Caki2 (cell line): ENCODE measurements around the gene DCLRE1C. TPM values are rescaled to one million over a fixed set of nuclear protein-coding genes. Genes with fewer than 3 reads are reported as not detected.
A peak's percentile ranks its signal among the peaks of the same experiment; 100 is the strongest.
"Not testable (repeated sequence)": the region's sequence is repeated elsewhere in the genome, so short reads cannot be mapped to it uniquely, and the experiment has no call there.

ENCODE experiments used
- DNase-seq: peaks from one replicate; pipeline ENCODE4 v3.0.0-alpha.2; 2015; ENCODE audit warnings: low read depth
- in situ Hi-C: cut with HindIII; loops from 2 replicates; pipeline ENCODE4 v1.10.0; 2016; ENCODE audit warnings: low sequenced_read_pairs, low pct_unique_long_range_greater_than_20kb, mixed read lengths
- total RNA-seq: library from RNA; depleted of rRNA; stranded (reverse); fragments of >200 nt; shearing (Covaris generic); gene quantifications from 2 replicates; pipeline ENCODE4 v1.2.3, GENCODE V29; 2014; ENCODE audit warnings: low replicate concordance

DCLRE1C gene
- total RNA-seq, 1 experiment from 2014 or later, result 9.5 TPM

DNA sequence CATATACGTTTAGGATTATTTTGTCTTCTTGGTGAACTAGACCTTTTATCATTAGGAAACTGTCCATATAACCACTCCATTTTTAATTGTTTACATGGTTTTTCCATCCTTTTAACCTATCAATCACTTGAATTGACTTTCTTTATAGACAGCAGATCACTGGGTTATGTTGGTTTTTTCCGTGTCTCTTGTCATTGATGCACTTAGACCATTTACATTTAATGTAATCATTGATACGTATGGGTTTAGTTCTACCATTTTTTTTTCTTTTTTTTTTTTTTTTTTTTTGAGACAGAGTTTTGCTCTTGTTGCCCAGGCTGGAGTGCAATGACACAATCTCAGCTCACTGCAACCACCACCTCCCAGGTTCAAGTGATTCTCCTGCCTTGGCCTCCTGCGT, 46.3 kb downstream of the DCLRE1C start:
- in situ Hi-C loops, result not testable (repeated sequence)

GRCh38 chr10:14906765-14907164, 47.1 kb downstream of the DCLRE1C start:
- DNase-seq, result no peak
- in situ Hi-C loops, result no loop called here

More for the DNA sequence above, 46.3 kb downstream of the DCLRE1C start:
- not testable (repeated sequence) for DNase-seq

GRCh38 chr10:14905890-14906289, 48.0 kb downstream of the DCLRE1C start:
- DNase-seq, result no peak
- in situ Hi-C loops, result no loop called here

DNA sequence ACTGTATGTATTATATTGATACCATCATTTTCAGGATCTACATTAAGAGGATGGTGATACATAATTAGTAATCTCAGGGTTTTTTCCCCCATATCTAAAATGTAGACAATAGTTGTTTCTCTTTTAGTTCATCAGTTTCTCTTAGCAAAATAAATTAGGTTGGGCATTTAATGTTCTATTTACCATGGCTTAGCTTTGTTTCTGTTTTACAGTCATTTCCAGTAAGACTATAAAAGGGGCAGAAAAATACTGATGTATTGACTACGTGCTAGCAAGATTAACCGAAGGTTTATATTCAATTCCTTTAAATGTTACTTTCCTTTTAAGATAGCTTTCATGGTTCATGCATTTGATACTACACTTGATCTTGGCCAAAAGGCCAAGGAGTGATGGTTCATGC, 49.0 kb downstream of the DCLRE1C start:
- in situ Hi-C loops, result no loop called here
- DNase-seq, result no peak

DNA sequence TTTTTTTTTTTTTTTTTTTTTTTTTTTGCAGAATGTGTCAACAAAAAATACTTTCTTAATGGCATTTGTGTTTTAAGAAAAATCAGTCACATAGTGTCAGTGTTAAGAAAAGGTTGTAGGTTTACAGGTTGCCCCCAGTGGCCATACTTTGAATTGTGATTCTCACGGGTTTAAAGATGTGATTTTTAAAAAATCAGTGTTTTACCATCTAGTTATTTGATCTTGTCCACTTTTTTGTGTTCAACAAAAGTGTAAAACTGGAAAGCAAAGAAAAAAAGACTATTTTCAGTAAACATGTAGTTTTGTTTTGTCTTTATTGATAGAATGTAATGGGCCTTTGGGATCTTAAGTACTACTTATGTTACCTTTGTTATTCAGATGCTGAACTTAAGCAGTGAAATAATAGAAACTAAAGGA, 49.6 kb downstream of the DCLRE1C start:
- in situ Hi-C loops, result no loop called here
- DNase-seq, result no peak

GRCh38 chr10:14891151-14891550, 62.7 kb downstream of the DCLRE1C start:
- no peak for DNase-seq
- in situ Hi-C loops, result no loop called here

DNA sequence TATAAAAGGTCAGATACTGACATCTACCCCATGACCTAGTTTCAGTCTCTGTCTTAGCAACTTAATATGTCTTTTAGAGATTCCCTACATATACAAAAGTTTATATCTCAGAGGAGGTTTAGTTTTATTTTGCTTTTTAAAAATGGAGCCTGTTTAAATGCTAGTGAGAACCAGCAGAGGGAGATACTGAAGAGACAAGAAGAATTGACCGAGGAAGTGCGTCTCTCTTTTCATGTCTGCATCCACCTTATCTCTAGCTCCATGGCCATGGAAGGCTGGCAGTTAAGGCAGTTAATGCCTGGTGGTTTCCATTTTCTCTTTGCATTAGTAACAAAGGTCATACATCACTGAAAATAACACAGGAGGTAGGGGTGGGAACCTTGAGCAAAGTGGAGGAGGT, 64.6 kb downstream of the DCLRE1C start:
- in situ Hi-C loops, result no loop called here
- no peak for DNase-seq

DNA sequence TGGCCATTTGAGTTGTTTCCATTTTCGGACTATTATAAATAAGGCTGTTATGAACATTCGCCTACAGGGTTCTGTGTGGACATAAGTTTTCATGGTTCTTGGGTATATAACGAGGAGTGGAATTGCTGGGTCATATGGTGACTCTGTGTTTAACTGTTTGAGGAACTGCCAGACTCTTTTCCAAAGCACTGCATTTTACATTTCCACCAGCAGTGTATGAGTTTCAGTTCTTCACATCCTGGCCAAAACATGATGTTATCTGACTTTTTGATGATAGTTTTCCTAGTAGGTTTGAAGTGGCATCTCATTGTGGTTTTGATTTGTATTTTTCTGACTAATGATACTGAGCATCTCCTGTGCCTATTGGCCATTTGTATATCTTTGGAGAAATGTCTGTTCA, 69.8 kb downstream of the DCLRE1C start:
- in situ Hi-C loops, result no loop called here

DNA sequence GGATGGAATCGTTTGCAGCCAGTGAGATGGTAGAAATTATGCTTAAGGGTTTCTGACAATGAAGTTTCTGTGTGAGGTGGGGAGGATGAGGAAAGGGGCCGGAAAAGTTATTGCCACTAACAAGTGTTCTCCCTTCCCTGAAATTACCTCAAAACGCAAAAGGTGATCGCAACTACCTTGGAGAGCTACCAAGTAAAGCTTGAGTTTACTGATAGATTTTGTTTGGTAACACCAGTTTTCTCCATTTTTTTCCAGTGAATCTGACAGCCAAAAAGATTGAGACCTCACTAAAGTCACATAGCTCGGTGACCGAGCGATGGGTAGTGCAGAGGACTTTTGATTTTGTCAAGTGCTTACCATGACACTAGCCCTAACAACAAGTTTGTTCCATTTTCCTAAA, 73.7 kb downstream of the DCLRE1C start:
- in situ Hi-C loops, result no loop called here
- peak; percentile 5 for DNase-seq

More for the DNA sequence above, 69.8 kb downstream of the DCLRE1C start:
- no peak for DNase-seq

DNA sequence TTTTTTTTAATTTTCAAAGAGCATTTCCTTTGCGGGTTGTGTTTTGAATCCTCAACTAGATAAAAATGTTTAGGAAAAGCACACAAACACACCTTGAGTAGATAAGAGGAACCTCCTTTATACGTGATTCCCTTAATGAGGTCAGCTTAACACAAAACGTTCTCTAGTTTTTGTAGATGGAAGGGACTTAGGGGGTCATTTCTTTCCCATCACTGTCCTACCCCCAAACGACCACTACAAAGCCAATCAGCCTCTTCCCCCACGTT, 74.0 kb downstream of the DCLRE1C start:
- in situ Hi-C loops, result no loop called here
- DNase-seq, result no peak

- in situ Hi-C loops, result no loop called here
- peak; percentile 25 for DNase-seq
Observed at GRCh38 chr10:14879124-14879927, 74.6 kb downstream of the DCLRE1C start.

DNA sequence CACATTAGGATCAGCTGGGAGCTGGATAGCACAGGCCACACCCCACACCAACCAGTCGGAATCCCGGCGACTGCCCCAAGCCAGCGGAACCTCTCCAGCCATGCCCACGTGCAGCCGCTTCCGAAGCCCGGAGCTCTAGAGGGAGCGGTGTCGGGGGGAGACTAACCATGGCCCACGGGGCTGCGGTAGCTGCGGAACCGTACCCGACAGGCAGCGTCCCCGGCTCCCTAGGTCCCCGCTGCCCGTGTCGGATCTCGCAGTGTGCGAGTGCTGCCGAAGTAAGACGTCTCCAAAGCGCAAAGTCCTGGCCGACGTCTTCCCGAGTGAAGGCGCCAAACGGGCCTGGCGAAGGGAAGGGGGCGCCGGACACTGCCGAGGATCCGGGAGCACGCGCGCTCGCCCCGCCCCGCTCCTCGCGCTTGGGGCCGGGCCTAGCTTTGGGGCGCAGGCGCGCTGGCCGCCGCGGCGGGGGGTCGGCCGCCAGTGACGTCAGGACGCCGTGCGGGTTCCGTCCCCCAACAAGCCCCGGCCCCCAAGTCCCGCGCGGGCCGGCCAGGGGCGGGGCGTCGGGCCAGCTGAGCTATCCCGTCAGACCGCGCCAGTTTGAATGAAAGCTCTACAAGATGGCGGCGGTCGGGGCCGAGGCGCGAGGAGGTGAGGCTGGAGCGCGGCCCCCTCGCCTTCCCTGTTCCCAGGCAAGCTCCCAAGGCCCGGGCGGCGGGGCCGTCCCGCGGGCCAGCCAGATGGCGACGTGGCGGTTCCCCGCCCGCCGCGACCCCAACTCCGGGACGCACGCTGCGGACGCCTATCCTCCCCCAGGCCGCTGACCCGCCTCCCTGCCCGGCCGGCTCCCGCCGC, 75.4 kb downstream of the DCLRE1C start, which contains the start of gene SUV39H2:
Gene SUV39H2, plus strand, starts transcription at position 601 of the 858 bp plus-strand sequence. Its CDS starts 23 bp downstream, at position 624.
- DNase-seq, result peak; percentile 97
- in situ Hi-C loops, result no loop called here

DNA sequence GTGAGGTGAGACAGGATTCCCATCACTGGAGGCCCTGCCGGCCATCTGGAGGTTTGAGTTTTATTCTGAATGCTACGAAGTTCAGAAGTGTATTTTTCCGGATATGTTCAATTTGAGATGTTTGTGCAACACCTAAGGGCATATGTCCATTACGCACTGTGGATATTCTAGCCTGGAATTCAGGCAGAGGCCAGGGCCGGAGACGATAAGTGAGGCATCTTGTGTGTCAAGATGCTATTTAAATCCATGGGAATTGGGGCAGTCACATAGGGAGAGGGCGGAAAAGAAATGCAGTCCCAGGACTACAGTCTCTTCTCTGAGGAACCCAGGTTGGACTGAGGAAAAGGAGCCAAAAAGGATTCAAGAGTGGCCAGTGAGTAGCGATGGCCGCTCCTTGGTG, 77.1 kb downstream of the DCLRE1C start:
- DNase-seq, result no peak
- in situ Hi-C loops, result no loop called here

GRCh38 chr10:14875941-14876340, 78.0 kb downstream of the DCLRE1C start:
- in situ Hi-C loops, result no loop called here
- DNase-seq, result no peak

DNA sequence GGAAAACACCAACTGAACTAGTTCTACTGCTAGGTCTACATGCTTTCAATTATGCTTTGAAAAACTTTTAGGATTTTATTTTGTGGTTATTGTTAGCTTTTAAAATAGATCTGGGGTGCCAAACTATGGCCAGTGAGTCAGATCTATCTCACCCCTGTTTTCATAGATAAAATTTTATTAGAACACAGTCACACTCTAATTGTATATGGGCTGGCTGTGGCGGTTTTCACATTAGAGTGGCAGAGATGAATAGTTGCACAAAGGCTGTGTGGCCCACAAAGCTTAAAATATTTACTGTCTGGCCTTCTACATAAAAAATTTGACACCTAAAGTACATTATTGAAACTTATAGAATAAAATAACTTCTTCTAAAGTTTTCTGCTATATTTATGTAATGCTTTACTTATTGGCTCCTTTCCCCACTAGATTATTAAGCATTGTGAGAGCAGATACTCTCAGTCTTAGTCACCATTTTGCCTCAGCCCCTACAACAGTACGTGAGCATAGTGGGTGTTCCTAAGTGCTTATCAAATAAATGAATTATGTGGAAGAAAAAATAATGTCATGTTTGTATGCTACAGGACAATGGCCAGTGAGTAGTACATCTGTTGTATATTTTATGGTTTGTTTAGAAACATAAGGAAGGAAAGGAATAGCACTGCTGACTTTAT, 80.7 kb downstream of the DCLRE1C start:
- no peak for DNase-seq
- in situ Hi-C loops, result no loop called here

DNA sequence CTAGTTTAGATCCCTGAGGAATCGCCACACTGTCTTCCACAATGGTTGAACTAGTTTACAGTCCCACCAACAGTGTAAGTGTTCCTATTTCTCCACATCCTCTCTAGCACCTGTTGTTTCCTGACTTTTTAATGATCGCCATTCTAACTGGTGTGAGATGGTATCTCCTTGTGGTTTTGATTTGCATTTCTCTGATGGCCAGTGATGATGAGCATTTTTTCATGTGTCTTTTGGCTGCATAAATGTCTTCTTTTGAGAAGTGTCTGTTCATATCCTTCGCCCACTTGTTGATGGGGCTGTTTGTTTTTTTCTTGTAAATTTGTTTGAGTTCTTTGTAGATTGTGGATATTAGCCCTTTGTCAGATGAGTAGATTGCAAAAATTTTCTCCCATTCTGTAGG, 89.0 kb downstream of the DCLRE1C start:
- in situ Hi-C loops, DNase-seq: not testable (repeated sequence)

DNA sequence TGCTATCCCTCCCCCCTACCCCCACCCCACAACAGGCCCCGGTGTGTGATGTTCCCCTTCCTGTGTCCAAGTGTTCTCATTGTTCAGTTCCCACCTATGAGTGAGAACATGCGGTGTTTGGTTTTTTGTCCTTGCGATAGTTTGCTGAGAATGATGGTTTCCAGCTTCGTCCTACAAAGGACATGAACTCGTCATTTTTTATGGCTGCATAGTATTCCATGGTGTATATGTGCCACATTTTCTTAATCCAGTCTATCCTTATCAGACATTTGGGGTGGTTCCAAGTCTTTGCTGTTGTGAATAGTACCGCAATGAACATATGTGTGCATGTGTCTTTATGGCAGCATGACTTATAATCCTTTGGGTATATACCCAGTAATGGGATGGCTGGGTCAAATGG, 89.4 kb downstream of the DCLRE1C start:
- DNase-seq, in situ Hi-C loops: not testable (repeated sequence)

- in situ Hi-C loops, result no loop called here
- DNase-seq, result no peak
Observed at GRCh38 chr10:14860791-14861190, 93.1 kb downstream of the DCLRE1C start.

GRCh38 chr10:14859775-14860174, 94.1 kb downstream of the DCLRE1C start:
- no peak for DNase-seq
- in situ Hi-C loops, result no loop called here
